Spleen (tissue), 11 donors: ENCODE results near the gene CHERP. TPM values are rescaled to one million over a fixed set of nuclear protein-coding genes. Genes with fewer than 3 reads are reported as not detected.

Experiments used
- DNase-seq: peaks from one replicate; pipeline ENCODE4 v3.0.0-alpha.2; 2020
- H3K27ac ChIP-seq, 8 donors: fragments of 200-600 bp; sonication (generic) in 7 of 8; 1 replicate in 4 of 8; 2 replicates in 4 of 8; pipeline versions ENCODE4 v1.5.0 to v1.8.0; 2016 to 2021; ENCODE audit warnings: inconsistent platforms in 4 of 8, mild to moderate bottlenecking in 4 of 8, moderate library complexity in 1 of 8
- H3K27me3 ChIP-seq, 7 donors: fragments of 200-600 bp; sonication (generic) in 6 of 7; replicated peaks in 1 of 7; 1 replicate in 4 of 7; 2 replicates in 3 of 7; pipeline versions ENCODE4 v1.5.0 to v1.8.0; 2016 to 2021; ENCODE audit warnings: inconsistent platforms in 3 of 7, mild to moderate bottlenecking in 1 of 7
- H3K36me3 ChIP-seq, 6 donors: fragments of 200-600 bp; sonication (generic) in 5 of 6; 1 replicate in 4 of 6; 2 replicates in 2 of 6; pipeline versions ENCODE4 v1.5.0 to v1.8.0; 2016 to 2021; ENCODE audit warnings: inconsistent platforms in 2 of 6
- H3K4me1 ChIP-seq, 6 donors: fragments of 200-600 bp; sonication (generic) in 5 of 6; 1 replicate in 3 of 6; 2 replicates in 3 of 6; pipeline versions ENCODE4 v1.5.0 to v1.8.0; 2016 to 2021; ENCODE audit warnings: inconsistent platforms in 3 of 6
- H3K4me3 ChIP-seq, 8 donors: fragments of 200-600 bp; sonication (generic) in 7 of 8; 1 replicate in 4 of 8; 2 replicates in 4 of 8; pipeline versions ENCODE4 v1.5.0 to v1.8.0; 2016 to 2021; ENCODE audit warnings: inconsistent platforms in 4 of 8, mild to moderate bottlenecking in 4 of 8, moderate library complexity in 2 of 8
- H3K9me3 ChIP-seq, 8 donors: fragments of 200-600 bp; sonication (generic) in 7 of 8; 1 replicate in 4 of 8; 2 replicates in 4 of 8; pipeline versions ENCODE4 v1.5.0 to v1.8.0; 2016 to 2021; ENCODE audit warnings: inconsistent platforms in 4 of 8
- CTCF ChIP-seq, 11 experiments: fragments of 200-600 bp in 7 of 11; fragments of 450-650 bp in 4 of 11; sonication (generic) in 4 of 11; IDR thresholded peaks in 8 of 11; conservative IDR thresholded peaks in 3 of 11; 1 replicate in 7 of 11; 2 replicates in 4 of 11; pipeline versions ENCODE4 v1.4.0 to v1.8.0; 2016 to 2021; ENCODE audit warnings: antibody characterized with exemption in 11 of 11, inconsistent platforms in 4 of 11, mild to moderate bottlenecking in 1 of 11
- POLR2A ChIP-seq, 3 donors: fragments of 450-650 bp; IDR thresholded peaks; one replicate each; pipeline ENCODE4 v1.5.1; 2017; ENCODE audit warnings: antibody characterized with exemption in 3 of 3, mild to moderate bottlenecking in 1 of 3
- POLR2AphosphoS5 ChIP-seq, 3 donors: sonication (generic); formaldehyde crosslinking; IDR thresholded peaks; one replicate each; pipeline ENCODE4 v1.5.1; 2017; ENCODE audit warnings: antibody characterized with exemption in 3 of 3
- WGBS, 5 donors: extraction: QIAGEN DNeasy Blood & Tissue Kit in 3 of 5; methylation state at CpG; one replicate each; pipeline versions ENCODE4 v1.1.5 to v1.1.7; 2013 to 2018; 5-methylcytosine and 5-hydroxymethylcytosine counted together
- intact Hi-C: fragments of 100-400 bp; cut with DNase I; formaldehyde crosslinking; loops from one replicate; pipeline ENCODE4 v1.15.0; 2023; ENCODE audit warnings: low total_unique reads
- polyA plus RNA-seq, 3 donors: library from polyadenylated mRNA; stranded (reverse); fragments of 200-250 nt; gene quantifications; one replicate each; pipeline ENCODE4 v1.2.1, GENCODE V29; 2013
- total RNA-seq, 7 donors: library from RNA; depleted of rRNA in 3 of 7; stranded (reverse); fragments of >200 nt in 3 of 7; fragmentation: NEBNext Ultra II Directional in 4 of 7; extraction: Animal tissue kit (Norgen Biotek cat#: 25700) in 4 of 7; gene quantifications; one replicate each; pipeline versions ENCODE4 v1.1.0 to v1.2.1, GENCODE V29; 2016 to 2021
- donor health status: healthy with polysubstance abuse.
- donor health status: DM: no; HTN: no; CAD: no; lungs with moderate emphysema.
- donor health status: DM: no; HTN: no; CAD: no.
- donor health status: Bipolar disorder and iron deficiency.
- donor health status: healthy.
- donor health status: DM: no; HTN: no; CAD: no.
- donor health status: DM: yes; HTN: yes; CAD: no.

The CHERP gene
- total and polyA plus RNA-seq, 10 donors = 14.3 to 55.6 (median 27.4) TPM

DNA sequence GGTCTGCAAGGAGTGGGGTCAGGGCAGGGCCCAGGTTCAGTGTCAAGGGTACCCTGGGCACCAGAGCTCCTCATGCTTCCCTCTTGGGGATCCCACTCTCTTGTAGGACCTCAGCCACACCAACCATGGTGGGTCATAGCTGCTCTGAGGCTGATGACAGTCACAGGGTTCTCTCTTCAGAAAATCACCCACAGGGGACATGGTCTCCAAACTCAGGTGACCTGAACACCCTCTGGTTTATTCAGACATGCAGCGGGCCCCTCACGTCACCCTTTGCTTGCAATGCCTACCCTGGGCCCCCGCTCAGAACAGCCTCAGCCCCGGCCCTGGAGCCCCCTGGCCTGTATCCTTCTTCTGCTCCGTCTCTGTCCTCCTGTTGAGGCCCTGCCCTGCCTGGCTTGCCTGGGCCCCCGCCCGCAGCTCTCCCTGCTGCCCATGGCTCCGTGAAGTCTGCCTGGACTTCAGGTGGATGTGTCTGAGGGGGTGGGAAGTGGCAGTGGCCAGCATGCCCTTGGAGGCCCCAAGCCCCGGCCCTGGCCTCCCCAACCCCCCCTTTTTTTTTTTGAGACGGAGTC is 20.4 kb downstream of the CHERP start:
- Histone ChIP-seq H3K36me3 (peaks cover 14 to 100% (median 98%) of the 10 kb centered on the region in 6 donors), H3K27me3 (no peaks in the 10 kb centered on the region), H3K9me3 (no peaks in the 10 kb centered on the region), H3K4me3 (no peak overlapping the region), H3K27ac (no peak overlapping the region), H3K4me1 (peaks cover 0 to 16% (median 5%) of the 10 kb centered on the region in 6 donors)
- intact Hi-C loops = no loop called here
- TF ChIP-seq CTCF (IDR thresholded peaks at IDR 0.05 in 8 of 11, conservative IDR thresholded peaks at IDR 0.05 in 3 of 11) = no peak
- no peak for TF ChIP-seq POLR2A (IDR thresholded peaks at IDR 0.05)
- TF ChIP-seq POLR2AphosphoS5 (IDR thresholded peaks at IDR 0.05) = peak in 1 of 3 donors; percentile 17
- DNase-seq = no peak
- 94 to 98% (median 95%) methylated on average over 10 of the region's 10 CpGs for WGBS, 5 donors

DNA sequence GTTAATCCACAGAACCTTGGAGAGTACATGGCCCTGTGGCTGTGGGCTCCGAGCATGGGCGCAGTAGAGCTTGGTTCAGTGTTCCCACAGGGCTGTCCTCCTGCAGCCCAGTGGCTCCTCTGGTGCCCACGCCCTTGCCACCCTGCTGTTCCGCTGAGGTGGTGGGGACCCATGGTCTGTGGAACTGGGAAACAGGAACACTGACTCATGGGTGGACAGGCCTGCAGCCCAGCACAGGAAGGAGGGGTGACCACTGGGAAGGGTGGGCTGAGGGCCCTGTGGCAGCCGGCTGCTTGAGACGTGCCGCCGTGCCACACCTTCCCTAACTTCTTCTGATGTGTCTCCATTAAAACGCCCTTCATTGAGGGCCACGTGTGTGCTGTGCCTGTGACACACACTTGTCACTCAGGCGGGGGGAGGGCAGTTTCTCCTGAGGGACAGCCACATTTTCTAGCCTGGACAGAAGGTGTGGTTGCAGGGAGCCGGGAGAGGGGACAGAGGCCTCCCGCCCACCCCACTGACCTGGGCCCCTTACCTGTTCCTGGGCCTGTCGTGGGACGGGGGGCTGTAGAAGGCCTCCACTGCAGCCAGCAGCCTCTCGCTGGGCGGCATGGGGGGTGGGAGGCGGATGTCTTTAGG is 21.1 kb downstream of the CHERP start:
- DNase-seq = no peak
- WGBS, 5 donors = 91 to 95% (median 93%) methylated on average over 10 to 18 of the region's 18 CpGs
- TF ChIP-seq POLR2AphosphoS5 (IDR thresholded peaks at IDR 0.05) (peak in 2 of 3 donors; percentile 42 to 62), CTCF (IDR thresholded peaks at IDR 0.05 in 8 of 11, conservative IDR thresholded peaks at IDR 0.05 in 3 of 11) (no peak)
- intact Hi-C loops = no loop called here
- Histone ChIP-seq H3K4me3 (no peak overlapping the region), H3K9me3 (no peaks in the 10 kb centered on the region), H3K36me3 (peaks cover 14 to 100% (median 92%) of the 10 kb centered on the region in 6 donors), H3K27ac (no peak overlapping the region), H3K4me1 (peaks cover 0 to 16% (median 6%) of the 10 kb centered on the region in 6 donors), H3K27me3 (no peaks in the 10 kb centered on the region)

DNA sequence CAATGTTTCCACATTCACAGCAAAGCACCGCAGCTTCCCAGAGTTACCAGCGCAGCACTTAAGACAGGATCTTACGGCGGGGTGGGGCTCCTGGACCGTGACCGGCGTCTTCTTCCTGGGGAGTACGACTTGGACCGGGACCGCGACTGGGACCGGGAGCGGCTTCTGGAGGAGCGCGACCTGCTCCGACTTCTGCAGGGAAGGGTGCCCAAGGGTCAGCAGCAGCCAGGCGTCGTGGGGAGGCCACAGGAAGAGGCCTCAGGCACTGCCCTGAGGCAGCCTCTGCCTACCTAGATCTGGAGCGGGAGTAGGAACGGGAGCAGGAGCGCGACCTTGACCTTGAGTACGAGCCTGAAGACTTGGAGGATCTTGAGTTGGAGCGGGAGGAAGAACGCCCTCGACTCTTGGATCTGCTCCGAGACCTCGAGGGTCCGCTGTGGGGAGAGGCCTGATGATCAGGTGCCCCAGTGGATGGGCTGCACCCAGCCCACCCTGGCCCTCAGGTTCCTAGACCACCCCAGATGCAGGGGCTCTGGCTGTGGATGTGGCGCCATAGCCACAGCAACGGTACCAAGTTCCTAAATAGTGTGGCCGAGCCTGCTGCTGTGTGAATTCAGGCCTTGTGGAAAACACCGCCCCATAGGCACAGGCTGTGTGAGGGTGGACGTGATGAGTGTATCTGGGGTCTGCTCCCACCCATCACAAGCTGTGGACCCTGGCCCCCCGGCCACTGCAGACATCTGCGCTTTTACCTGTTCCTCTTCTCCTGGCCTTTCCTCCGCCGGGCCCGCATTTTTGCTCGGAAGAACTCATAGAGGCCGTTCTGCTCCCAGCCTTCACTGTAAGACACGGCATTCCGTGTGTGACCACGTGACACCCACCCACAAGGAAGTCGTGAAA is 21.9 kb downstream of the CHERP start:
- no peak for DNase-seq
- H3K36me3 ChIP-seq = peaks cover 9 to 96% (median 84%) of the 10 kb centered on the region in 6 donors
- H3K9me3 ChIP-seq = no peaks in the 10 kb centered on the region
- no peak overlapping the region for H3K4me3 ChIP-seq
- no peak overlapping the region for H3K27ac ChIP-seq
- 92 to 95% (median 93%) methylated on average over 38 to 45 of the region's 45 CpGs for WGBS, 5 donors
- no peaks in the 10 kb centered on the region for H3K27me3 ChIP-seq
- peaks cover 0 to 16% (median 6%) of the 10 kb centered on the region in 6 donors for H3K4me1 ChIP-seq
- intact Hi-C loops = no loop called here
- TF ChIP-seq POLR2A (IDR thresholded peaks at IDR 0.05) = no peak
- peak in 2 of 3 donors; percentile 11 to 71 for TF ChIP-seq POLR2AphosphoS5 (IDR thresholded peaks at IDR 0.05)

DNA sequence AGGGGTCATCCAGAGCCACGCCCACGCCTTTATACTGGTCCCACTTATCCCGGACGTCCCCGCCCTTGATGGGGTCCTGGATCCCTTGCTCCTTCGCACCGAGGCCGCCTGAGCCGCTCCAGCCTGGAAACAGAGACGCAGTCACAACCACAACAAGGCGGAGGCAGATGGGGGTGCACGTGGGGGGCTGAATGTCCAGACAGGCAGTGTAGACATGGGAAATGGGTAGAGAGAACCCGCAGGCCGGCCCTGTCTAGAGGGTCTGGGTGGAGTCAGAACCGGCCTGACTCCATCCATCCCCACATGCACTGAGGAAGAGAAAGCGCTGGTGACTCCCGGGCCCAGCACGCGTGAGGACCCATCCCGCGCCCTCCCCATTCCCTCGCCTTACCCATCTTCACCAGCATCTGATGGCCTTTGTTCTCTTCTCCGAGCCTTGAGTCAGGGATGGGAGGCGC is 23.0 kb downstream of the CHERP start:
- 93 to 94% (median 93%) methylated on average over 24 of the region's 24 CpGs for WGBS, 5 donors
- H3K27ac ChIP-seq = peak overlapping the region in 3 of 8 donors; percentile 35 to 46 (median 36)
- no peak overlapping the region for H3K4me3 ChIP-seq
- intact Hi-C loops = no loop called here
- peaks cover 8 to 92% (median 77%) of the 10 kb centered on the region in 6 donors for H3K36me3 ChIP-seq
- DNase-seq = no peak
- no peaks in the 10 kb centered on the region for H3K27me3 ChIP-seq
- H3K4me1 ChIP-seq = peaks cover 0 to 16% (median 6%) of the 10 kb centered on the region in 6 donors
- TF ChIP-seq CTCF (IDR thresholded peaks at IDR 0.05 in 8 of 11, conservative IDR thresholded peaks at IDR 0.05 in 3 of 11) = no peak
- TF ChIP-seq POLR2A (IDR thresholded peaks at IDR 0.05) = no peak
- TF ChIP-seq POLR2AphosphoS5 (IDR thresholded peaks at IDR 0.05) = no peak
- H3K9me3 ChIP-seq = no peaks in the 10 kb centered on the region
